ENCODE results near the gene MT3. TPM values are rescaled to one million over a fixed set of nuclear protein-coding genes. Genes with fewer than 3 reads are reported as not detected.
A peak's percentile ranks its signal among the peaks of the same experiment; 100 is the strongest.

MT3 gene
- total and polyA plus RNA-seq, 2 of the 8 experiments (the other 6 are each of a cell fraction or from before 2014, with no cell fraction given): 0.17 TPM; not detected in 1

DNA sequence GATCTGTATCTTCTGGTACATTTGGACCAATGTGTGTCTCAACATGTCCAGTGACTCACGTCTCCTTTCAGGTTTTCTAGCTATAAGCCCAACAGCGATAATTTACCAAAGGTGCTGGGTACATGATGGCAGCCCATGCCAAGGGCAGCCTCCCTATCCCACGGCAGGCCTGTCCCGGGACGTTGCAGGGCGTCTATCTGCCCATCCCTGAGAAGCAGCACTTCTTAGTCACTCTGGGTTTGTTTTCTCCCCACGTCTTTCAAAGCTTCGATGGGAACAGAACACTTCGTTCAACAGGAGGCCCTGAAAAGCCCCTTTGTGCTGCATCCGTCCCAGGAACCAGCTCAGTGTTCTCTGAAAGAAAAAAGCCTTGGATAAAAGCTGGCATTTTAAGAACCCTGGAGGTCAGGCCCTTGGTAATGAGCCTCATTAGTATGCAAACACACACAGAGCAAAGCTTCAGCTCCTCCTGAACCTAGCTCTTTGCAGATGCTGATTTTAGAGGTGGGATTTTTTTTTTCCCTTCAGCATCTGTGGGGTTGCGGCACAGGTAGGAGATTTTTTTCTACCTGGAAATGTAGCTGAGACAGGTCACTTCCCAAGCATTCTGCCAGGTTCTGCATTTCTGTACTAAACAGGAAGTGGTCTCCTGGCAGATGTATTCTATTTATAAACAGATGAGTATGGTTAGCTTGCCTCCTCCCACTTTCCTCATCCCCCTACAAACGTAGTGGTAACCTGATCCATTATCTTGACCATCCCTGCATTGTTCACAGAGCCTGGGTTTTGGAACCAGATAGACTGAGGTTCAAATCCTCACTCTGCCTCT lies 42.0 kb upstream of the MT3 start (continued):
- TF ChIP-seq, protein P1, sequence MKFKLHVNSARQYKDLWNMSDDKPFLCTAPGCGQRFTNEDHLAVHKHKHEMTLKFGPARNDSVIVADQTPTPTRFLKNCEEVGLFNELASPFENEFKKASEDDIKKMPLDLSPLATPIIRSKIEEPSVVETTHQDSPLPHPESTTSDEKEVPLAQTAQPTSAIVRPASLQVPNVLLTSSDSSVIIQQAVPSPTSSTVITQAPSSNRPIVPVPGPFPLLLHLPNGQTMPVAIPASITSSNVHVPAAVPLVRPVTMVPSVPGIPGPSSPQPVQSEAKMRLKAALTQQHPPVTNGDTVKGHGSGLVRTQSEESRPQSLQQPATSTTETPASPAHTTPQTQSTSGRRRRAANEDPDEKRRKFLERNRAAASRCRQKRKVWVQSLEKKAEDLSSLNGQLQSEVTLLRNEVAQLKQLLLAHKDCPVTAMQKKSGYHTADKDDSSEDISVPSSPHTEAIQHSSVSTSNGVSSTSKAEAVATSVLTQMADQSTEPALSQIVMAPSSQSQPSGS (IDR thresholded peaks at IDR 0.05; ENCODE audit: low read length): no peak
- TF ChIP-seq SAP30 (IDR thresholded peaks at IDR 0.05; ENCODE audit: insufficient read depth, insufficient replicate concordance, low read length) (no peak), SRF (IDR thresholded peaks at IDR 0.05; ENCODE audit: low read depth, low read length) (no peak), SUZ12 (IDR thresholded peaks at IDR 0.05; ENCODE audit: low read length) (no peak), SIRT6 (IDR thresholded peaks at IDR 0.05; ENCODE audit: low read length) (no peak), RXRA (IDR thresholded peaks at IDR 0.05; ENCODE audit: insufficient read depth, low read depth, low read length) (no peak), SP1 (IDR thresholded peaks at IDR 0.05; ENCODE audit: low read depth, low read length) (peak; percentile 63), BACH1 (IDR thresholded peaks at IDR 0.05; ENCODE audit: low read length) (no peak), TAF7 (optimal IDR thresholded peaks at IDR 0.05; ENCODE audit: borderline replicate concordance, low read depth, low read length) (peak; percentile 98), TBP (IDR thresholded peaks at IDR 0.05; ENCODE audit: low read depth, low read length) (peak; percentile 76), ZNF274 (IDR thresholded peaks at IDR 0.05; ENCODE audit: borderline replicate concordance, extremely low read depth, low read length) (no peak), TAF1 (IDR thresholded peaks at IDR 0.05; ENCODE audit: low read depth, low read length) (peak; percentile 90), SIX5 (IDR thresholded peaks at IDR 0.05; ENCODE audit: low read depth, low read length) (0 out of 2 replicates have a peak, but pooled peaks have one; percentile 10), KDM5A (IDR thresholded peaks at IDR 0.05; ENCODE audit: low read length) (no peak), BCL11A (IDR thresholded peaks at IDR 0.05; ENCODE audit: low read depth in 2 of 2, low read length in 2 of 2) (no peak), RFX5 (IDR thresholded peaks at IDR 0.05; ENCODE audit: borderline replicate concordance, low read depth, low read length) (no peak), FOSL1 (IDR thresholded peaks at IDR 0.05; ENCODE audit: insufficient read depth, low read depth, low read length) (no peak), POU5F1 (IDR thresholded peaks at IDR 0.05; ENCODE audit: low read depth, low read length) (no peak), ASH2L (IDR thresholded peaks at IDR 0.05; ENCODE audit: low read length) (peak; percentile 94), CHD2 (IDR thresholded peaks at IDR 0.05; ENCODE audit: low read length) (no peak; the same call in 1 of the 2 replicates), SIN3A (conservative IDR thresholded peaks at IDR 0.05 in 1 of 2, IDR thresholded peaks at IDR 0.05 in 1 of 2; ENCODE audit: low read depth in 1 of 2, low read length in 2 of 2) (no peak)
- TF ChIP-seq, protein P2, sequence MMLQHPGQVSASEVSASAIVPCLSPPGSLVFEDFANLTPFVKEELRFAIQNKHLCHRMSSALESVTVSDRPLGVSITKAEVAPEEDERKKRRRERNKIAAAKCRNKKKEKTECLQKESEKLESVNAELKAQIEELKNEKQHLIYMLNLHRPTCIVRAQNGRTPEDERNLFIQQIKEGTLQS (IDR thresholded peaks at IDR 0.05; ENCODE audit: insufficient read depth, low read depth, low read length): no peak

Data from H1 (cell line).